SKM-1 (cell line): Measurements from ENCODE around the gene CEMIP.

Experiments
- DNase-seq: peaks from one replicate; lab custom pipeline; 2025; ENCODE audit not compliant: unreplicated experiment; lab: John Stamatoyannopoulos, UW

The CEMIP gene

GRCh38 chr15:80974914-80975313, 195.7 kb downstream of the CEMIP start:
- DNase-seq: no peak

- DNase-seq: no peak
Observed at GRCh38 chr15:80976851-80977250, 197.7 kb downstream of the CEMIP start.

GRCh38 chr15:80977627-80978036, 198.5 kb downstream of the CEMIP start:
- DNase-seq: peak; percentile 54

- no peak for DNase-seq
Observed at GRCh38 chr15:80978685-80979329, 199.6 kb downstream of the CEMIP start.

GRCh38 chr15:80979538-80980200, 200.5 kb downstream of the CEMIP start:
- DNase-seq: no peak

- DNase-seq: no peak
Observed at GRCh38 chr15:80982205-80982604, 203.0 kb downstream of the CEMIP start.

- no peak for DNase-seq
Observed at GRCh38 chr15:80982839-80983238, 203.7 kb downstream of the CEMIP start.

GRCh38 chr15:80984856-80985255, 205.7 kb downstream of the CEMIP start:
- peak; percentile 88 for DNase-seq

- no peak for DNase-seq
Observed at GRCh38 chr15:80985981-80986380, 206.8 kb downstream of the CEMIP start.

GRCh38 chr15:80986487-80986886, 207.3 kb downstream of the CEMIP start:
- no peak for DNase-seq

GRCh38 chr15:80988148-80988796, 209.1 kb downstream of the CEMIP start:
- no peak for DNase-seq

GRCh38 chr15:80989081-80989517, 209.9 kb downstream of the CEMIP start:
- no peak for DNase-seq

GRCh38 chr15:80989518-80990478, 210.6 kb downstream of the CEMIP start, which contains the start of gene MESD:
Gene MESD, minus strand, starts transcription at chr15:80989819. Its CDS starts 28 bp downstream, at chr15:80989791.
- DNase-seq: peak; percentile 81

- DNase-seq: no peak
Observed at GRCh38 chr15:80990955-80991354, 211.8 kb downstream of the CEMIP start.

GRCh38 chr15:80991421-80991820, 212.3 kb downstream of the CEMIP start:
- no peak for DNase-seq

- DNase-seq: no peak
Observed at GRCh38 chr15:80992006-80992405, 212.8 kb downstream of the CEMIP start.

- no peak for DNase-seq
Observed at GRCh38 chr15:80992441-80992840, 213.3 kb downstream of the CEMIP start.

GRCh38 chr15:80996247-80996646, 217.1 kb downstream of the CEMIP start:
- no peak for DNase-seq

GRCh38 chr15:80997692-80998091, 218.5 kb downstream of the CEMIP start:
- DNase-seq: no peak

GRCh38 chr15:80998251-80998650, 219.1 kb downstream of the CEMIP start:
- no peak for DNase-seq

- DNase-seq: no peak
Observed at GRCh38 chr15:80999623-81000036, 220.5 kb downstream of the CEMIP start.
